ENCODE measurements around the gene E2F6. TPM values are rescaled to one million over a fixed set of nuclear protein-coding genes. Genes with fewer than 3 reads are reported as not detected.

The E2F6 gene
- total and polyA plus RNA-seq, 2 of the 8 experiments (the other 6 are each of a cell fraction or from before 2014, with no cell fraction given), result 8.3 to 14.9 TPM

GRCh38 chr2:11422491-11422865 is 43.5 kb downstream of the E2F6 start:
- Histone ChIP-seq H3K14ac (ENCODE audit: insufficient read length) (no peak overlapping the region), H3K4me1 (replicated peaks in 1 of 4; ENCODE audit: control insufficient read depth in 3 of 4, insufficient read depth in 4 of 4, low read length in 3 of 4) (no peaks in the 10 kb centered on the region), H3K79me1 (ENCODE audit: low read depth, low read length) (no peaks in the 10 kb centered on the region), H4K91ac (replicated peaks; ENCODE audit: insufficient read length, low read length) (no peak overlapping the region), H2BK20ac (ENCODE audit: low read length) (no peak overlapping the region), H3K23ac (ENCODE audit: insufficient read length) (no peak overlapping the region), H3K18ac (ENCODE audit: extremely low read depth, low read length) (no peak overlapping the region), H2AFZ (ENCODE audit: low read length) (no peak overlapping the region), H4K8ac (ENCODE audit: extremely low read depth, insufficient read depth, low read length) (no peak overlapping the region), H3K9ac (replicated peaks in 1 of 4; ENCODE audit: extremely low read depth in 1 of 4, low read depth in 3 of 4, low read length in 3 of 4) (no peak overlapping the region), H4K20me1 (replicated peaks in 1 of 2; ENCODE audit: control insufficient read depth in 1 of 2, insufficient read depth in 2 of 2, low read length in 2 of 2) (no peaks in the 10 kb centered on the region), H3K79me2 (ENCODE audit: control insufficient read depth in 1 of 2, insufficient read depth in 2 of 2, low read length in 2 of 2) (no peaks in the 10 kb centered on the region), H2BK120ac (replicated peaks; ENCODE audit: low read depth, low read length) (no peak overlapping the region), H2BK5ac (ENCODE audit: low read depth, low read length) (no peak overlapping the region), H3K23me2 (ENCODE audit: low read depth, low read length) (no peaks in the 10 kb centered on the region; the same call in 1 of the 2 replicates), H3K9me3 (ENCODE audit: insufficient read depth in 2 of 2, low read depth in 1 of 2, low read length in 1 of 2) (peaks cover 7 to 11% of the 10 kb centered on the region in 2 experiments), H3K4ac (replicated peaks; ENCODE audit: insufficient read length, low read depth, low read length) (no peak overlapping the region), H2BK12ac (ENCODE audit: low read depth, low read length) (no peak overlapping the region), H3K4me2 (ENCODE audit: insufficient read depth in 1 of 2, low read depth in 2 of 2, low read length in 2 of 2) (no peak overlapping the region), H3K27me3 (replicated peaks in 1 of 4; ENCODE audit: control insufficient read depth in 3 of 4, extremely low read depth in 1 of 4, insufficient read depth in 3 of 4, low read length in 3 of 4) (no peaks in the 10 kb centered on the region; a peak in 2 of 7 replicates), H3K56ac (replicated peaks; ENCODE audit: insufficient read length, low read depth, low read length) (no peak overlapping the region), H3K36me3 (ENCODE audit: control insufficient read depth in 2 of 4, insufficient read depth in 4 of 4, low read length in 3 of 4) (no peaks in the 10 kb centered on the region), H2AK5ac (ENCODE audit: low read depth, low read length) (no peak overlapping the region), H4K5ac (ENCODE audit: insufficient read length, low read depth, low read length) (no peak overlapping the region), H3K4me3 (ENCODE audit: extremely low read depth in 1 of 4, insufficient read depth in 2 of 4, low read depth in 3 of 4, low read length in 4 of 4) (no peak overlapping the region), H2BK15ac (ENCODE audit: low read length) (no peak overlapping the region), H3K27ac (ENCODE audit: low read depth, low read length) (no peak overlapping the region)
- no peak for TF ChIP-seq KDM5A (IDR thresholded peaks at IDR 0.05; ENCODE audit: low read length)
- TF ChIP-seq BRCA1 (IDR thresholded peaks at IDR 0.05; ENCODE audit: low read depth, low read length), result no peak
- no peak for TF ChIP-seq SIRT6 (IDR thresholded peaks at IDR 0.05; ENCODE audit: low read length)
- no peak for TF ChIP-seq CTBP2 (IDR thresholded peaks at IDR 0.05; ENCODE audit: borderline replicate concordance, insufficient read depth, insufficient read length, low read length)
- no peak for TF ChIP-seq RBBP5 (IDR thresholded peaks at IDR 0.05; ENCODE audit: borderline replicate concordance, low read depth, low read length)
- TF ChIP-seq SUZ12 (IDR thresholded peaks at IDR 0.05; ENCODE audit: low read length), result no peak
- TF ChIP-seq GTF2F1 (IDR thresholded peaks at IDR 0.05; ENCODE audit: borderline replicate concordance, low read depth, low read length), result no peak
- no peak for TF ChIP-seq MAX (IDR thresholded peaks at IDR 0.05)
- TF ChIP-seq ATF2 (IDR thresholded peaks at IDR 0.05; ENCODE audit: low read length), result no peak
- TF ChIP-seq CEBPB (IDR thresholded peaks at IDR 0.05; ENCODE audit: low read depth, low read length), result no peak
- TF ChIP-seq KDM1A (IDR thresholded peaks at IDR 0.05; ENCODE audit: borderline replicate concordance, low read length), result no peak
- POLR2A ChIA-PET (ENCODE audit: partially characterized antibody), result no interaction called here
- FAIRE-seq, result no peak
- CTCF ChIA-PET (ENCODE audit: partially characterized antibody), result interaction anchor here (1.9 to 5.0 kb wide), 2 partner anchors 11 to 290 kb away, joined by 8 to 18 read pairs; a partner anchor contains a TSS
- no peak for DNase-seq (ENCODE audit: low read depth in 1 of 2, low spot score in 2 of 2)
- WGBS, 2 experiments (ENCODE audit: extremely low coverage in 1 of 2, insufficient coverage in 1 of 2, insufficient read length in 1 of 2, insufficient replicate concordance in 2 of 2, low coverage in 1 of 2, low lambda C conversion rate in 2 of 2, missing lambda C conversion rate in 1 of 2), result 84% methylated on average over 5 of the region's 5 CpGs; no CpG with 5 or more reads in 1 of the 2 experiments

Measured in H1 (cell line).